Measurements from ENCODE around the gene MTURN.
"Not testable (repeated sequence)": the region's sequence is repeated elsewhere in the genome, so short reads cannot be mapped to it uniquely, and the experiment has no call there.

MTURN gene

GRCh38 chr7:30091987-30092386, 42.8 kb upstream of the MTURN start:
- in situ Hi-C loops (cut with HindIII; ENCODE audit: low sequenced_read_pairs), result no loop called here
- TF ChIP-seq, protein P1, sequence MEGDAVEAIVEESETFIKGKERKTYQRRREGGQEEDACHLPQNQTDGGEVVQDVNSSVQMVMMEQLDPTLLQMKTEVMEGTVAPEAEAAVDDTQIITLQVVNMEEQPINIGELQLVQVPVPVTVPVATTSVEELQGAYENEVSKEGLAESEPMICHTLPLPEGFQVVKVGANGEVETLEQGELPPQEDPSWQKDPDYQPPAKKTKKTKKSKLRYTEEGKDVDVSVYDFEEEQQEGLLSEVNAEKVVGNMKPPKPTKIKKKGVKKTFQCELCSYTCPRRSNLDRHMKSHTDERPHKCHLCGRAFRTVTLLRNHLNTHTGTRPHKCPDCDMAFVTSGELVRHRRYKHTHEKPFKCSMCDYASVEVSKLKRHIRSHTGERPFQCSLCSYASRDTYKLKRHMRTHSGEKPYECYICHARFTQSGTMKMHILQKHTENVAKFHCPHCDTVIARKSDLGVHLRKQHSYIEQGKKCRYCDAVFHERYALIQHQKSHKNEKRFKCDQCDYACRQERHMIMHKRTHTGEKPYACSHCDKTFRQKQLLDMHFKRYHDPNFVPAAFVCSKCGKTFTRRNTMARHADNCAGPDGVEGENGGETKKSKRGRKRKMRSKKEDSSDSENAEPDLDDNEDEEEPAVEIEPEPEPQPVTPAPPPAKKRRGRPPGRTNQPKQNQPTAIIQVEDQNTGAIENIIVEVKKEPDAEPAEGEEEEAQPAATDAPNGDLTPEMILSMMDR (IDR thresholded peaks at IDR 0.05; ENCODE audit: low read depth, low read length, missing control alignments), result no peak
- no peak for DNase-seq (ENCODE audit: low read depth)
- no peak overlapping the region for H3K4me3 ChIP-seq (ENCODE audit: low read depth, low read length)

DNA sequence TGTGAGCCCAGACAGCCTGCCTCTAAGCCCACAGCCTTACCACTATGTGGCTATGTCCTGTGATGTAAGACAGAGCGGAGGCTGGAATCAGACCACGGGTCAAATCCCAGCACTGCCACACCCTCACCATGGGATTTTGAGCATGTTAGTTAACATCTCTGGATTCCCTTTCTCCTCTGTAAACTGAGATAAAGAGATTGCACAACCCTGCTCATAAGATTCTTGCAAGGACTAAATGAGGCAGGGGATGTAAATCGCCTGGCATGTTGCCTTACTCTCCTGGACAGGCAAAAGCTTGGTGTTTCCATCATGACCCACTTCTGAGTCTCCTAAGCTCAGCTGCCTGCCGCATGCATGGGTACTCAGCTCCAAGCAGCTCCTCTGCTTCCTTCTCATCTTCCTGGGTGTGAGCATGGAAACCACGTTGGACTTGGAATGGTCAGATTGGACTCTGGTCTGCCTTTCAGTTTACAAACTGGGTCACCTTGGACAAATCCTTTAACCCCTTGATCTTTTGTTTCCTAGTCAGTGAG, 41.3 kb upstream of the MTURN start:
- in situ Hi-C loops (cut with HindIII; ENCODE audit: low sequenced_read_pairs), result no loop called here
- no peak overlapping the region for H3K4me3 ChIP-seq (ENCODE audit: low read depth, low read length)
- DNase-seq (ENCODE audit: low read depth), result no peak
- TF ChIP-seq, protein P1 (IDR thresholded peaks at IDR 0.05; ENCODE audit: low read depth, low read length, missing control alignments), result no peak

DNA sequence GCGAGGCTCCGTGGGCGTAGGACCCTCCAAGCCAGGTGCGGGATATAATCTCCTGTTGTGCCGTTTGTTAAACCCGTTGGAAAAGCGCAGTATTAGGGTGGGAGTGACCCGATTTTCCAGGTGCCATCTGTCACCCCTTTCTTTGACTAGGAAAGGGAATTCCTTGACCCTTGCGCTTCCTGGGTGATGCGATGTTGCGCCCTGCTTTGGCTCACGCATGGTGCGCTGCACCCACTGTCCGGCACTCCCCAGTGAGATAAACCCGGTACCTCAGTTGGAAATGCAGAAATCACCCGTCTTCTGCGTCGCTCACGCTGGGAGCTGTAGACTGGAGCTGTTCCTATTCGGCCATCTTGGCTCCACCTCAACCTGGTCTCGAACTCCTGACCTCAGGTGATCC, 36.2 kb upstream of the MTURN start:
- DNase-seq (ENCODE audit: low read depth); in situ Hi-C loops (cut with HindIII; ENCODE audit: low sequenced_read_pairs); H3K4me3 ChIP-seq (ENCODE audit: low read depth, low read length): not testable (repeated sequence)

DNA sequence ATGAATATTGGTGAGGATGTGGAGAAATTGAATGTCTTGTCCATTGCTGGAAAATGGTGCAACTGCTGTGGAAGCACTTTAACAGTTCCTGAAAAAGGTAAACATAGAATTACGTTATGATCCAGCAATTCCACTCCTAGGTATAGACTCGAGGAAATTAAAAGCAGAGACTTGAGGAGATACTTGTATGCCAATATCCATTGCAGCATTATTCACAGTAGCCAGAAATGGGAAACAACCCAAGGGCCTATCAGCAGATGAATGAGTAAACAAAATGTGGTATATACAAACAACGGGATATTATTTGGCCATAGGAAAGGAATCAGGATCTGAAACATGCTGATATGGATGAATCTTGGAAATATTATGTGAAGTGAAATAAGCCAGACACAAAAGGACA, 32.5 kb upstream of the MTURN start:
- TF ChIP-seq, protein P1 (IDR thresholded peaks at IDR 0.05; ENCODE audit: low read depth, low read length, missing control alignments), result no peak
- no peak overlapping the region for H3K4me3 ChIP-seq (ENCODE audit: low read depth, low read length)
- in situ Hi-C loops (cut with HindIII; ENCODE audit: low sequenced_read_pairs), result no loop called here
- no peak for DNase-seq (ENCODE audit: low read depth)

DNA sequence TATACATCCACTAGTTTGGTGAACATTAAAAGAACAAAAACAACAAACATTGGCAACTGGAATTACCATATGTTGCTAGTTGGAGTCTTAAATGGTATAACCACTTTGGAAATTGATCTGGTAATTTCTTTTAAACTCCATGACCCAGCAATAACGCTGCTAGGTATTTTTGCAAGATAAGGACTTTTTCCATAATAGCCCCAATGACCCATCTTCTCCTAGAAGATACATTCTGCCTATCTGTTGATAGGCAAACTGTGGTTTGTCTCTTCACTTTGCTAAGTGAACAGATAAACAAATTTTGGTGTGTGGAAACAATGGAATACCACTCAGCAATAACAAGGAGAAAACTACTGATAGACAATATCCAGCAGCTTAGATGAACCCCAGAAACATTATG, 30.6 kb upstream of the MTURN start:
- DNase-seq (ENCODE audit: low read depth), result no peak
- no peak overlapping the region for H3K4me3 ChIP-seq (ENCODE audit: low read depth, low read length)
- in situ Hi-C loops (cut with HindIII; ENCODE audit: low sequenced_read_pairs), result no loop called here
- TF ChIP-seq, protein P1 (IDR thresholded peaks at IDR 0.05; ENCODE audit: low read depth, low read length, missing control alignments), result no peak

DNA sequence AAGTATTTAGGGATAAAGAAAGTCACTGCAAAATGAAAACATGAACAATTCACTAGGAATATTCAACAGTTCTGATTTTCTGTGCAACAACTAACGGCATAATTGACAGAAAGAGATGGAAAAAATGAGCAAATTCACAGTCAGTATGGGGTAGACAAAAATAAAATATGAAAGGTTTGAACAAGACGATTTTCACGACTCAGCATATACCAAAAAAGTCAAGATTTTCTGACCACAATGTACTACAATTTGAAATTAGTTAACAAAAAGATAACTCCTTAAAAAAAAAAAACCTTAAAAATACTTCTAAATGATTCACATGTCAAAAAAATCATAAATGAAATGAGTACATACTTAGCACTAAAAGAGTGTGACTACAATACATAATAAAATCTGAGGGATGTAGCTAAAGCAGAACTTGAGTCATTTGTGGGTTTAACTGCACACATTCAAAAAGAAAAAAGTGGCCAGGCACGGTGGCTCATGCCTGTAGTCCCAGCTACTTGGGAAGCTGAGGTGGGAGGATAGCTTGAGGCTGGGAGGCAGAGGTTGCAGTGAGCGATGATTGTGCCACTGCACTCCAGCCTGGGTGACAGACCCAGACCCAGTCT, 22.6 kb upstream of the MTURN start:
- in situ Hi-C loops (cut with HindIII; ENCODE audit: low sequenced_read_pairs), result no loop called here
- DNase-seq (ENCODE audit: low read depth), result no peak
- TF ChIP-seq, protein P1 (IDR thresholded peaks at IDR 0.05; ENCODE audit: low read depth, low read length, missing control alignments), result no peak
- no peak overlapping the region for H3K4me3 ChIP-seq (ENCODE audit: low read depth, low read length)

DNA sequence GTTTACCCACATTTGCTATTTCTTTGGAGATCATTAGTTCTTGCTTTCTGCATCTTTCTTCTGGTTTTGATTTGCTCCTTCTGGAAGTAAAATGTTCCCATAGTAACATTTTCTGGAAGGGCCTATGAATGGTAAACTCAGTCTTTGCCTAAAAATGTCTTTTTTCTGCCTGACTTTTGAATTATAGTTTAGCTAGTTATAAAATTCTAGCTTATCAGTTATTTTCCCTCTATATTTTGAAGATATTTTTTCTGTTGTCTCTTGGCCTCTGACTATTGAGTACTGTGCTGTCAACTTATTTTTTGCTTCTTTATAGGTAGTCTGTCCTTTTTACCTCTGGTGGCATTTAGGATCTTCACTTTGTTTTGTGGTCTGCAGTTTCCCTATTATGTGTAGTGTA, 21.6 kb upstream of the MTURN start:
- no peak for DNase-seq (ENCODE audit: low read depth)
- no peak overlapping the region for H3K4me3 ChIP-seq (ENCODE audit: low read depth, low read length)
- TF ChIP-seq, protein P1 (IDR thresholded peaks at IDR 0.05; ENCODE audit: low read depth, low read length, missing control alignments), result no peak
- in situ Hi-C loops (cut with HindIII; ENCODE audit: low sequenced_read_pairs), result no loop called here

Measured in astrocyte of the cerebellum (primary cell).